Neural cell (in vitro differentiated cells): ENCODE results near the gene TCF25. TPM values are rescaled to one million over a fixed set of nuclear protein-coding genes. Genes with fewer than 3 reads are reported as not detected.

Experiments used
- H2AFZ ChIP-seq: fragments of 200-600, 300-800 bp; sonication (generic), shearing (Covaris generic); 2 replicates; pipeline ENCODE4 v1.6.0; 2014; ENCODE audit warnings: low read depth, mild to moderate bottlenecking, antibody characterized with exemption, low read length, moderate library complexity
- H3F3A ChIP-seq: fragments of 200-600 bp; shearing (Covaris generic); 2 replicates; pipeline ENCODE4 v1.6.1; 2016; ENCODE audit warnings: mild to moderate bottlenecking, moderate library complexity, mixed read lengths, antibody characterized with exemption, low read length; ENCODE audit not compliant: insufficient read depth, poor library complexity, severe bottlenecking
- H3K27ac ChIP-seq: fragments of 200-600, 300-800 bp; sonication (generic), shearing (Covaris generic); 2 replicates; pipeline ENCODE4 v1.5.1; 2014; ENCODE audit warnings: mild to moderate bottlenecking, low read length, moderate library complexity
- H3K27me3 ChIP-seq: fragments of 300-800, 200-600 bp; sonication (generic), shearing (Covaris generic); 2 replicates; pipeline ENCODE4 v1.6.0; 2014; ENCODE audit warnings: mild to moderate bottlenecking, low read depth, low read length, moderate library complexity; ENCODE audit not compliant: insufficient read depth
- H3K36me3 ChIP-seq: fragments of 300-800, 200-600 bp; sonication (generic), shearing (Covaris generic); 2 replicates; pipeline ENCODE4 v1.5.1; 2014; ENCODE audit warnings: mild to moderate bottlenecking, antibody characterized with exemption, low read length, moderate library complexity; ENCODE audit not compliant: insufficient read depth
- H3K4me2 ChIP-seq: fragments of 300-800, 200-600 bp; sonication (generic), shearing (Covaris generic); 2 replicates; pipeline ENCODE4 v1.6.0; 2014; ENCODE audit warnings: mild to moderate bottlenecking, low read length
- H3K4me3 ChIP-seq: fragments of 300-800, 200-600 bp; sonication (generic), shearing (Covaris generic); 2 replicates; pipeline ENCODE4 v1.5.1; 2014; ENCODE audit warnings: mild to moderate bottlenecking, low read length, moderate library complexity
- H3K79me2 ChIP-seq: fragments of 200-600 bp; shearing (Covaris generic); replicated peaks from 2 replicates; pipeline ENCODE4 v1.6.0; 2014; ENCODE audit warnings: mild to moderate bottlenecking, low read length, moderate library complexity; ENCODE audit not compliant: insufficient read depth
- H3K9ac ChIP-seq: fragments of 300-800, 200-600 bp; sonication (generic), shearing (Covaris generic); 2 replicates; pipeline ENCODE4 v1.6.1; 2016; ENCODE audit warnings: mild to moderate bottlenecking, low read length, mixed read lengths
- H3K9me2 ChIP-seq: fragments of 200-600 bp; shearing (Covaris generic); 2 replicates; pipeline ENCODE4 v1.6.1; 2016; ENCODE audit warnings: mild to moderate bottlenecking, low read length, mixed read lengths; ENCODE audit not compliant: insufficient read depth
- H3K9me3 ChIP-seq: fragments of 200-600, 300-800 bp; sonication (generic), shearing (Covaris generic); 2 replicates; pipeline ENCODE4 v1.6.1; 2016; ENCODE audit warnings: mild to moderate bottlenecking, mixed run types, low read length, moderate library complexity, mixed read lengths
- H4K20me1 ChIP-seq: fragments of 200-600 bp; shearing (Covaris generic); 2 replicates; pipeline ENCODE4 v1.6.1; 2016; ENCODE audit warnings: mild to moderate bottlenecking, mixed run types; ENCODE audit not compliant: insufficient read depth
- CTCF ChIP-seq: fragments of 450-650 bp; IDR thresholded peaks from 2 replicates; pipeline ENCODE4 v1.5.1; 2014; ENCODE audit warnings: antibody characterized with exemption, mild to moderate bottlenecking, moderate library complexity; ENCODE audit not compliant: poor library complexity, severe bottlenecking
- EP300 ChIP-seq: fragments of 450-650 bp; conservative IDR thresholded peaks from 2 replicates; pipeline ENCODE4 v1.6.1; 2014; ENCODE audit warnings: antibody characterized with exemption, mild to moderate bottlenecking, moderate library complexity; ENCODE audit not compliant: poor library complexity, severe bottlenecking
- EZH2 ChIP-seq: fragments of 200-600, 300-800 bp; shearing (Covaris generic), sonication (generic); IDR thresholded peaks from 2 replicates; pipeline ENCODE4 v1.6.1; 2014; ENCODE audit warnings: antibody characterized with exemption, low read length, borderline replicate concordance, mild to moderate bottlenecking; ENCODE audit not compliant: insufficient read depth, poor library complexity, severe bottlenecking
- MXI1 ChIP-seq: fragments of 450-650 bp; conservative IDR thresholded peaks from 2 replicates; pipeline ENCODE4 v1.6.1; 2014; ENCODE audit warnings: antibody characterized with exemption, mild to moderate bottlenecking; ENCODE audit not compliant: poor library complexity, severe bottlenecking
- POLR2AphosphoS5 ChIP-seq: IDR thresholded peaks from 2 replicates; pipeline ENCODE4 v1.6.1; 2012
- RAD21 ChIP-seq: fragments of 450-650 bp; conservative IDR thresholded peaks from 2 replicates; pipeline ENCODE4 v1.6.1; 2014; ENCODE audit warnings: antibody characterized with exemption, mild to moderate bottlenecking, moderate library complexity
- REST ChIP-seq: IDR thresholded peaks from 2 replicates; pipeline ENCODE4 v1.6.1; 2012; ENCODE audit warnings: borderline replicate concordance
- SMC3 ChIP-seq: fragments of 450-650 bp; conservative IDR thresholded peaks from 2 replicates; pipeline ENCODE4 v1.6.1; 2014; ENCODE audit warnings: antibody characterized with exemption, mild to moderate bottlenecking, moderate library complexity; ENCODE audit not compliant: poor library complexity
- TAF1 ChIP-seq: IDR thresholded peaks from 2 replicates; pipeline ENCODE4 v1.6.1; 2012; ENCODE audit warnings: low read depth
- polyA plus RNA-seq: library from polyadenylated mRNA; depleted of rRNA; stranded (reverse); fragments of >200 nt; gene quantifications from 2 replicates; pipeline ENCODE4 v1.2.3, GENCODE V29; 2014

TCF25 gene
- polyA plus RNA-seq, 1 donor from 2014 or later, result 200 TPM

GRCh38 chr16:89842471-89843408 lies 30.7 kb upstream of the TCF25 start:
- no peak overlapping the region for H2AFZ ChIP-seq
- no peaks in the 10 kb centered on the region for H4K20me1 ChIP-seq
- no peak overlapping the region for H3K4me2 ChIP-seq
- H3K36me3 ChIP-seq, result no peaks in the 10 kb centered on the region
- H3F3A ChIP-seq, result no peaks in the 10 kb centered on the region
- H3K9me3 ChIP-seq, result no peaks in the 10 kb centered on the region
- TF ChIP-seq MXI1 (no peak), POLR2AphosphoS5 (no peak), RAD21 (no peak), REST (no peak), EZH2 (no peak), EP300 (no peak), SMC3 (no peak), CTCF (no peak), TAF1 (no peak)
- no peak overlapping the region for H3K4me3 ChIP-seq
- no peaks in the 10 kb centered on the region for H3K79me2 ChIP-seq
- no peaks in the 10 kb centered on the region for H3K27me3 ChIP-seq
- no peak overlapping the region for H3K9ac ChIP-seq
- no peak overlapping the region for H3K27ac ChIP-seq
- no peaks in the 10 kb centered on the region for H3K9me2 ChIP-seq

- H3K4me2 ChIP-seq, result no peak overlapping the region
- no peak overlapping the region for H3K4me3 ChIP-seq
Measured at GRCh38 chr16:89843409-89844350, 29.7 kb upstream of the TCF25 start.

More at GRCh38 chr16:89843409-89844350, 29.7 kb upstream of the TCF25 start:
- H3K9me2 ChIP-seq, result no peaks in the 10 kb centered on the region
- no peak overlapping the region for H2AFZ ChIP-seq
- H4K20me1 ChIP-seq, result no peaks in the 10 kb centered on the region
- no peaks in the 10 kb centered on the region for H3F3A ChIP-seq
- H3K27me3 ChIP-seq, result no peaks in the 10 kb centered on the region
- no peaks in the 10 kb centered on the region for H3K79me2 ChIP-seq
- H3K9ac ChIP-seq, result no peak overlapping the region
- no peak overlapping the region for H3K27ac ChIP-seq
- H3K9me3 ChIP-seq, result no peaks in the 10 kb centered on the region
- TF ChIP-seq POLR2AphosphoS5, result no peak
- TF ChIP-seq RAD21, result no peak
- TF ChIP-seq CTCF, result no peak
- TF ChIP-seq TAF1, result no peak
- TF ChIP-seq EZH2, result no peak
- no peak for TF ChIP-seq REST
- TF ChIP-seq SMC3, result no peak
- no peak for TF ChIP-seq EP300
- no peak for TF ChIP-seq MXI1
- no peaks in the 10 kb centered on the region for H3K36me3 ChIP-seq
